HepG2 (cell line): Measurements from ENCODE around the gene ANO9. TPM values are rescaled to one million over a fixed set of nuclear protein-coding genes. Genes with fewer than 3 reads are reported as not detected.
A peak's percentile ranks its signal among the peaks of the same experiment; 100 is the strongest.

ENCODE experiments used
- ARID5B ChIP-seq: IDR thresholded peaks from 2 replicates; pipeline ENCODE4 v1.4.0; 2020; ENCODE audit warnings: mild to moderate bottlenecking, missing genetic modification reagents
- DRAP1 ChIP-seq: IDR thresholded peaks from 2 replicates; pipeline ENCODE4 v1.6.1; 2016; ENCODE audit warnings: missing genetic modification reagents, missing compliant biosample characterization
- KLF6 ChIP-seq: IDR thresholded peaks from 2 replicates; pipeline ENCODE4 v1.8.0; 2016; ENCODE audit warnings: missing biosample characterization, missing genetic modification reagents
- MAF1 ChIP-seq: sonication (generic); formaldehyde crosslinking; IDR thresholded peaks from 2 replicates; pipeline ENCODE4 v1.5.0; 2020; ENCODE audit warnings: missing genetic modification reagents, borderline replicate concordance
- MLLT10 ChIP-seq: sonication (generic); formaldehyde crosslinking; IDR thresholded peaks from 2 replicates; pipeline ENCODE4 v1.4.0; 2020; ENCODE audit warnings: missing genetic modification reagents
- PHF5A ChIP-seq: IDR thresholded peaks from one replicate; pipeline ENCODE4 v1.6.1; 2018; ENCODE audit warnings: low read depth, missing genetic modification reagents; ENCODE audit not compliant: unreplicated experiment
- RBM22 ChIP-seq: fragments of 200-400 bp; formaldehyde crosslinking; optimal IDR thresholded peaks from 2 replicates; pipeline ENCODE3; 2017; ENCODE audit warnings: mild to moderate bottlenecking, low read length, moderate library complexity
- RNF219 ChIP-seq: sonication (generic); formaldehyde crosslinking; IDR thresholded peaks from 2 replicates; pipeline ENCODE4 v1.5.0; 2020; ENCODE audit warnings: mild to moderate bottlenecking, missing genetic modification reagents
- THYN1 ChIP-seq: sonication (generic); formaldehyde crosslinking; IDR thresholded peaks from 2 replicates; pipeline ENCODE4 v1.8.1; 2023; ENCODE audit warnings: low read depth, mild to moderate bottlenecking, moderate library complexity, missing genetic modification reagents, borderline replicate concordance
- ZHX1 ChIP-seq: sonication (generic); formaldehyde crosslinking; IDR thresholded peaks from 2 replicates; pipeline ENCODE4 v1.8.1; 2022; ENCODE audit warnings: low read depth, mild to moderate bottlenecking, missing genetic modification reagents
- ZNF326 ChIP-seq: sonication (generic); formaldehyde crosslinking; IDR thresholded peaks from 2 replicates; pipeline ENCODE4 v1.4.0; 2020; ENCODE audit warnings: missing genetic modification reagents, borderline replicate concordance
- ZNF414 ChIP-seq: sonication (generic); formaldehyde crosslinking; IDR thresholded peaks from 2 replicates; pipeline ENCODE4 v1.5.0; 2020; ENCODE audit warnings: missing genetic modification reagents
- ZNF562 ChIP-seq: sonication (generic); formaldehyde crosslinking; IDR thresholded peaks from 2 replicates; pipeline ENCODE4 v1.8.0; 2022; ENCODE audit warnings: missing genetic modification reagents, borderline replicate concordance
- ZNF891 ChIP-seq: sonication (generic); formaldehyde crosslinking; IDR thresholded peaks from 2 replicates; pipeline ENCODE4 v1.5.0; 2020; ENCODE audit warnings: mild to moderate bottlenecking, missing genetic modification reagents
- polyA plus RNA-seq, 8 experiments: library from polyadenylated mRNA; depleted of rRNA in 3 of 8; stranded (reverse) in 7 of 8; unstranded in 1 of 8; fragments of >200 nt; fragmentation: Illumina TruSeq in 4 of 8; extraction: Trizol in 4 of 8; gene quantifications; 2 replicates each; pipeline versions ENCODE4 v1.2.1 to v1.2.3, GENCODE V29; 2011 to 2016; ENCODE audit warnings: low read depth in 4 of 8, missing spikeins in 1 of 8, mixed read lengths in 1 of 8; ENCODE audit not compliant: insufficient read depth in 1 of 8
- total RNA-seq, 5 experiments: library from RNA; depleted of rRNA; stranded (reverse); fragments of >200 nt; fragmentation: Illumina TruSeq; extraction: Trizol; gene quantifications; 2 replicates each; pipeline ENCODE4 v1.2.3, GENCODE V29; 2016; ENCODE audit warnings: low read depth in 1 of 5

Gene ANO9
- total and polyA plus RNA-seq, 2 of the 13 experiments (the other 11 are each of a cell fraction or from before 2014, with no cell fraction given), result 8.9 to 14.3 TPM

GRCh38 chr11:394034-394857 lies 47.6 kb downstream of the ANO9 start, which contains the start of gene PKP3 (continued):
- TF ChIP-seq ARID5B (CRISPR knock-in tag) (no peak), THYN1 (no peak), ZNF326 (CRISPR knock-in tag) (no peak), RNF219 (no peak), ZNF562 (CRISPR knock-in tag) (no peak), ZHX1 (CRISPR knock-in tag) (no peak), DRAP1 (CRISPR knock-in tag) (0 out of 2 replicates have a peak, but pooled peaks have one; percentile 12), KLF6 (CRISPR knock-in tag) (no peak), MAF1 (no peak), ZNF414 (CRISPR knock-in tag) (no peak), PHF5A (CRISPR knock-in tag) (peak; percentile 27), RBM22 (no peak), ZNF891 (CRISPR knock-in tag) (no peak), MLLT10 (CRISPR knock-in tag) (no peak)
